ENCODE results near the gene PAX2.

DNA sequence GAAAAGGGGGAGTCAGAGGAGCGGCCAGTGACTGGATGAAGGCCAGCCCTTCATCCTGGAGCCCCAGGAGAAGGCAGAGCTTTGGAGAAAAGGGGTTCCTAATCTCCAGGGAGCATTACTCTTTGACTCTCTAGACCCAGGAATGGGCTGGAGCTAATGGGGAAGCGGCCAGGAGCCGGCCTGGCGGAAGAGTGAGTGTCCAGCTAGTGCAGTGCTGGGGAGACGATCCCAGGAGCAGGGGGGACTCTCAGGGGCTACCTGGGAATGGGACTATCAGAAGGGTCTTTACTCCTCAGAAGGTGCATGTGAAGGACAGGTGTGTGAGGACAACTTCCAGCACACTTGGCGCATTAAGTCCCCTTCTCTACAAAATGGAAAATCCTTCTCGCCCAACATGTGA is 2.4 kb upstream of the PAX2 start:
- TF ChIP-seq, protein P1, sequence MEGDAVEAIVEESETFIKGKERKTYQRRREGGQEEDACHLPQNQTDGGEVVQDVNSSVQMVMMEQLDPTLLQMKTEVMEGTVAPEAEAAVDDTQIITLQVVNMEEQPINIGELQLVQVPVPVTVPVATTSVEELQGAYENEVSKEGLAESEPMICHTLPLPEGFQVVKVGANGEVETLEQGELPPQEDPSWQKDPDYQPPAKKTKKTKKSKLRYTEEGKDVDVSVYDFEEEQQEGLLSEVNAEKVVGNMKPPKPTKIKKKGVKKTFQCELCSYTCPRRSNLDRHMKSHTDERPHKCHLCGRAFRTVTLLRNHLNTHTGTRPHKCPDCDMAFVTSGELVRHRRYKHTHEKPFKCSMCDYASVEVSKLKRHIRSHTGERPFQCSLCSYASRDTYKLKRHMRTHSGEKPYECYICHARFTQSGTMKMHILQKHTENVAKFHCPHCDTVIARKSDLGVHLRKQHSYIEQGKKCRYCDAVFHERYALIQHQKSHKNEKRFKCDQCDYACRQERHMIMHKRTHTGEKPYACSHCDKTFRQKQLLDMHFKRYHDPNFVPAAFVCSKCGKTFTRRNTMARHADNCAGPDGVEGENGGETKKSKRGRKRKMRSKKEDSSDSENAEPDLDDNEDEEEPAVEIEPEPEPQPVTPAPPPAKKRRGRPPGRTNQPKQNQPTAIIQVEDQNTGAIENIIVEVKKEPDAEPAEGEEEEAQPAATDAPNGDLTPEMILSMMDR (IDR thresholded peaks at IDR 0.05; ENCODE audit: low read depth, low read length, missing input control) = no peak
- TF ChIP-seq TAF1 (conservative IDR thresholded peaks at IDR 0.05) (no peak), JUND (IDR thresholded peaks at IDR 0.05) (no peak), FOXA1 (IDR thresholded peaks at IDR 0.05) (no peak), GABPA (IDR thresholded peaks at IDR 0.05 in 1 of 2, conservative IDR thresholded peaks at IDR 0.05 in 1 of 2) (no peak), FOXA2 (IDR thresholded peaks at IDR 0.05) (no peak), SP1 (IDR thresholded peaks at IDR 0.05) (no peak), RAD21 (IDR thresholded peaks at IDR 0.05) (no peak), HNF4A (conservative IDR thresholded peaks at IDR 0.05) (no peak), EGR1 (IDR thresholded peaks at IDR 0.05; ENCODE audit: low read depth in 2 of 2) (no peak)
- TF ChIP-seq, protein P2, sequence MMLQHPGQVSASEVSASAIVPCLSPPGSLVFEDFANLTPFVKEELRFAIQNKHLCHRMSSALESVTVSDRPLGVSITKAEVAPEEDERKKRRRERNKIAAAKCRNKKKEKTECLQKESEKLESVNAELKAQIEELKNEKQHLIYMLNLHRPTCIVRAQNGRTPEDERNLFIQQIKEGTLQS (IDR thresholded peaks at IDR 0.05) = no peak
- TF ChIP-seq, protein P3, sequence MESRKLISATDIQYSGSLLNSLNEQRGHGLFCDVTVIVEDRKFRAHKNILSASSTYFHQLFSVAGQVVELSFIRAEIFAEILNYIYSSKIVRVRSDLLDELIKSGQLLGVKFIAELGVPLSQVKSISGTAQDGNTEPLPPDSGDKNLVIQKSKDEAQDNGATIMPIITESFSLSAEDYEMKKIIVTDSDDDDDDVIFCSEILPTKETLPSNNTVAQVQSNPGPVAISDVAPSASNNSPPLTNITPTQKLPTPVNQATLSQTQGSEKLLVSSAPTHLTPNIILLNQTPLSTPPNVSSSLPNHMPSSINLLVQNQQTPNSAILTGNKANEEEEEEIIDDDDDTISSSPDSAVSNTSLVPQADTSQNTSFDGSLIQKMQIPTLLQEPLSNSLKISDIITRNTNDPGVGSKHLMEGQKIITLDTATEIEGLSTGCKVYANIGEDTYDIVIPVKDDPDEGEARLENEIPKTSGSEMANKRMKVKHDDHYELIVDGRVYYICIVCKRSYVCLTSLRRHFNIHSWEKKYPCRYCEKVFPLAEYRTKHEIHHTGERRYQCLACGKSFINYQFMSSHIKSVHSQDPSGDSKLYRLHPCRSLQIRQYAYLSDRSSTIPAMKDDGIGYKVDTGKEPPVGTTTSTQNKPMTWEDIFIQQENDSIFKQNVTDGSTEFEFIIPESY (IDR thresholded peaks at IDR 0.05) = no peak
- TF ChIP-seq, protein P4, sequence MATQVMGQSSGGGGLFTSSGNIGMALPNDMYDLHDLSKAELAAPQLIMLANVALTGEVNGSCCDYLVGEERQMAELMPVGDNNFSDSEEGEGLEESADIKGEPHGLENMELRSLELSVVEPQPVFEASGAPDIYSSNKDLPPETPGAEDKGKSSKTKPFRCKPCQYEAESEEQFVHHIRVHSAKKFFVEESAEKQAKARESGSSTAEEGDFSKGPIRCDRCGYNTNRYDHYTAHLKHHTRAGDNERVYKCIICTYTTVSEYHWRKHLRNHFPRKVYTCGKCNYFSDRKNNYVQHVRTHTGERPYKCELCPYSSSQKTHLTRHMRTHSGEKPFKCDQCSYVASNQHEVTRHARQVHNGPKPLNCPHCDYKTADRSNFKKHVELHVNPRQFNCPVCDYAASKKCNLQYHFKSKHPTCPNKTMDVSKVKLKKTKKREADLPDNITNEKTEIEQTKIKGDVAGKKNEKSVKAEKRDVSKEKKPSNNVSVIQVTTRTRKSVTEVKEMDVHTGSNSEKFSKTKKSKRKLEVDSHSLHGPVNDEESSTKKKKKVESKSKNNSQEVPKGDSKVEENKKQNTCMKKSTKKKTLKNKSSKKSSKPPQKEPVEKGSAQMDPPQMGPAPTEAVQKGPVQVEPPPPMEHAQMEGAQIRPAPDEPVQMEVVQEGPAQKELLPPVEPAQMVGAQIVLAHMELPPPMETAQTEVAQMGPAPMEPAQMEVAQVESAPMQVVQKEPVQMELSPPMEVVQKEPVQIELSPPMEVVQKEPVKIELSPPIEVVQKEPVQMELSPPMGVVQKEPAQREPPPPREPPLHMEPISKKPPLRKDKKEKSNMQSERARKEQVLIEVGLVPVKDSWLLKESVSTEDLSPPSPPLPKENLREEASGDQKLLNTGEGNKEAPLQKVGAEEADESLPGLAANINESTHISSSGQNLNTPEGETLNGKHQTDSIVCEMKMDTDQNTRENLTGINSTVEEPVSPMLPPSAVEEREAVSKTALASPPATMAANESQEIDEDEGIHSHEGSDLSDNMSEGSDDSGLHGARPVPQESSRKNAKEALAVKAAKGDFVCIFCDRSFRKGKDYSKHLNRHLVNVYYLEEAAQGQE (IDR thresholded peaks at IDR 0.05) = no peak
- TF ChIP-seq, protein P5, sequence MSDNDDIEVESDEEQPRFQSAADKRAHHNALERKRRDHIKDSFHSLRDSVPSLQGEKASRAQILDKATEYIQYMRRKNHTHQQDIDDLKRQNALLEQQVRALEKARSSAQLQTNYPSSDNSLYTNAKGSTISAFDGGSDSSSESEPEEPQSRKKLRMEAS (IDR thresholded peaks at IDR 0.05) = no peak

Measured in liver (tissue), 3 donors.